Suppressor macrophage (primary cell): ENCODE measurements around the gene TBX4.
"Not testable (repeated sequence)": the region's sequence is repeated elsewhere in the genome, so short reads cannot be mapped to it uniquely, and the experiment has no call there.

Experiments
- DNase-seq, 4 experiments: peaks; one replicate each; pipeline ENCODE4 v3.0.0-alpha.2; 2020 to 2022

Gene TBX4

GRCh38 chr17:61498042-61498994, 46.1 kb downstream of the TBX4 start:
- no peak for DNase-seq

- DNase-seq, result no peak
Measured at GRCh38 chr17:61499632-61500031, 47.4 kb downstream of the TBX4 start.

GRCh38 chr17:61500287-61500686, 48.1 kb downstream of the TBX4 start:
- DNase-seq, result no peak

GRCh38 chr17:61502292-61502691, 50.1 kb downstream of the TBX4 start:
- no peak for DNase-seq

GRCh38 chr17:61503961-61504360, 51.7 kb downstream of the TBX4 start:
- no peak for DNase-seq

GRCh38 chr17:61504697-61505096, 52.5 kb downstream of the TBX4 start:
- no peak for DNase-seq

- no peak for DNase-seq
Measured at GRCh38 chr17:61505846-61506627, 53.8 kb downstream of the TBX4 start.

GRCh38 chr17:61507383-61508066, 55.3 kb downstream of the TBX4 start:
- DNase-seq, result no peak

- DNase-seq, result no peak
Measured at GRCh38 chr17:61508912-61509311, 56.7 kb downstream of the TBX4 start.

GRCh38 chr17:61509454-61509853, 57.2 kb downstream of the TBX4 start:
- not testable (repeated sequence) for DNase-seq

- DNase-seq, result no peak
Measured at GRCh38 chr17:61510237-61510636, 58.0 kb downstream of the TBX4 start.

GRCh38 chr17:61510991-61511390, 58.8 kb downstream of the TBX4 start:
- DNase-seq, result no peak

- DNase-seq, result no peak
Measured at GRCh38 chr17:61511480-61512182, 59.4 kb downstream of the TBX4 start.

- DNase-seq, result no peak
Measured at GRCh38 chr17:61514491-61514890, 62.3 kb downstream of the TBX4 start.

GRCh38 chr17:61517265-61517664, 65.0 kb downstream of the TBX4 start:
- DNase-seq, result no peak

GRCh38 chr17:61517843-61518606, 65.8 kb downstream of the TBX4 start:
- DNase-seq, result no peak

- DNase-seq, result no peak
Measured at GRCh38 chr17:61519139-61519538, 66.9 kb downstream of the TBX4 start.

GRCh38 chr17:61519754-61520440, 67.7 kb downstream of the TBX4 start:
- DNase-seq, result no peak

GRCh38 chr17:61520897-61521296, 68.7 kb downstream of the TBX4 start:
- no peak for DNase-seq

GRCh38 chr17:61522088-61522487, 69.9 kb downstream of the TBX4 start:
- no peak for DNase-seq

- DNase-seq, result no peak
Measured at GRCh38 chr17:61524319-61524718, 72.1 kb downstream of the TBX4 start.
